GM10248 (cell line): ENCODE measurements around the gene DHDDS.
A peak's percentile ranks its signal among the peaks of the same experiment; 100 is the strongest.

Source experiments
- CTCF ChIA-PET: fragments of 300-600 bp; sonication (Branson Sonifier 250); formaldehyde crosslinking; extraction: SDS; loops from one replicate; lab custom pipeline; 2021; ENCODE audit warnings: antibody characterized with exemption; lab: Yijun Ruan, JAX
- POLR2A ChIA-PET: fragments of 350-650 bp; sonication (Branson Sonifier 250); formaldehyde crosslinking; extraction: SDS; loops from one replicate; lab custom pipeline; 2020; ENCODE audit warnings: antibody characterized with exemption; lab: Yijun Ruan, JAX
- DNase-seq: peaks from one replicate; pipeline ENCODE4 v3.0.0; 2012; ENCODE audit errors: extremely low spot score
- CTCF ChIP-seq: IDR thresholded peaks from 2 replicates; pipeline ENCODE4 v1.5.1; 2012; ENCODE audit warnings: mild to moderate bottlenecking, low read depth; ENCODE audit errors: extremely low read depth, missing control alignments, control extremely low read depth

DHDDS gene

GRCh38 chr1:26471498-26472319 is 39.6 kb downstream of the DHDDS start:
- POLR2A ChIA-PET = interaction anchor here (0.5 to 1.9 kb wide), 3 partner anchors 40 to 1154 kb away, joined by 3 to 6 read pairs (median 3); partner anchors contain the start of gene DHDDS
- CTCF ChIA-PET = interaction anchor here (0.7 to 3.0 kb wide), 10 partner anchors 11 to 409 kb away, joined by 3 to 33 read pairs (median 3); no protein-coding TSS in a partner anchor
- TF ChIP-seq CTCF = no peak
- DNase-seq = peak; percentile 51

GRCh38 chr1:26472320-26472900 is 40.3 kb downstream of the DHDDS start, which contains the start of gene HMGN2:
HMGN2 (plus strand) TSS chr1:26472440; CDS start chr1:26472613, 173 bp downstream.
- CTCF ChIA-PET = interaction anchor here (0.8 to 3.0 kb wide), 4 partner anchors 12 to 221 kb away, joined by 3 to 33 read pairs (median 5); no protein-coding TSS in a partner anchor
- DNase-seq = peak; percentile 86
- POLR2A ChIA-PET = interaction anchor here (0.7 kb wide), 1 partner anchor 1154 kb away, joined by 3 read pairs; no protein-coding TSS in a partner anchor
- no peak for TF ChIP-seq CTCF

- POLR2A ChIA-PET = no interaction called here
- CTCF ChIA-PET = interaction anchor here (2.8 kb wide), 1 partner anchor 65 kb away, joined by 7 read pairs; no protein-coding TSS in a partner anchor
- TF ChIP-seq CTCF = peak; percentile 3
- DNase-seq = peak; percentile 99
Observed at GRCh38 chr1:26472901-26473845, 41.1 kb downstream of the DHDDS start.

- no peak for TF ChIP-seq CTCF
- no peak for DNase-seq
- POLR2A ChIA-PET = no interaction called here
- CTCF ChIA-PET = interaction anchor here (3.8 kb wide), 1 partner anchor 25 kb away, joined by 12 read pairs; no protein-coding TSS in a partner anchor
Observed at GRCh38 chr1:26474818-26475217, 42.7 kb downstream of the DHDDS start.

GRCh38 chr1:26475989-26476388 is 43.9 kb downstream of the DHDDS start:
- DNase-seq = no peak
- ChIA-PET POLR2A (no interaction called here), CTCF (interaction anchor here (3.8 kb wide), 1 partner anchor 24 kb away, joined by 12 read pairs; no protein-coding TSS in a partner anchor)
- no peak for TF ChIP-seq CTCF
